Upper lobe of right lung (tissue), 1 donor: ENCODE measurements around the gene IFI27L1. TPM values are rescaled to one million over a fixed set of nuclear protein-coding genes. Genes with fewer than 3 reads are reported as not detected.

Experiments
- ATAC-seq: fragments of 200-7000 bp; cut with Tn5 transposase; one replicate; pipeline ENCODE4 v1.9.1; 2020; ENCODE audit warnings: mild to moderate bottlenecking, moderate library complexity
- DNase-seq: peaks from one replicate; pipeline ENCODE4 v3.0.0-alpha.2; 2020
- H3K27ac ChIP-seq: fragments of 200-600 bp; one replicate; pipeline ENCODE4 v1.8.0; 2022
- H3K27me3 ChIP-seq: fragments of 200-600 bp; one replicate; pipeline ENCODE4 v1.8.0; 2022; ENCODE audit warnings: mild to moderate bottlenecking
- H3K36me3 ChIP-seq: fragments of 200-600 bp; one replicate; pipeline ENCODE4 v1.8.0; 2022
- H3K4me1 ChIP-seq: fragments of 200-600 bp; one replicate; pipeline ENCODE4 v1.8.0; 2022
- H3K4me3 ChIP-seq: fragments of 200-600 bp; one replicate; pipeline ENCODE4 v1.8.0; 2022; ENCODE audit warnings: mild to moderate bottlenecking
- H3K9me3 ChIP-seq: fragments of 200-600 bp; one replicate; pipeline ENCODE4 v1.8.0; 2022
- intact Hi-C: fragments of 100-400 bp; cut with DNase I; formaldehyde crosslinking; loops from one replicate; pipeline ENCODE4 v1.11.0; 2022
- long read RNA-seq: library from polyadenylated mRNA; unstranded; transcript quantifications from one replicate; pipeline ENCODE4 v2.0.0, GENCODE V29; 2021
- total RNA-seq: library from RNA; stranded (reverse); fragmentation: NEBNext Ultra II Directional; extraction: Animal tissue kit (Norgen Biotek cat#: 25700); gene quantifications from one replicate; pipeline ENCODE4 v1.2.1, GENCODE V29; 2021
- TF ChIP-seq, protein P1 (sequence below): fragments of 200-600 bp; IDR thresholded peaks from one replicate; pipeline ENCODE4 v1.8.0; 2022; ENCODE audit warnings: antibody characterized with exemption
- donor health status: DM: no; HTN: yes; CAD: no; lungs with severe emphysema.

Gene IFI27L1, protein sequence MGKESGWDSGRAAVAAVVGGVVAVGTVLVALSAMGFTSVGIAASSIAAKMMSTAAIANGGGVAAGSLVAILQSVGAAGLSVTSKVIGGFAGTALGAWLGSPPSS
- total RNA-seq: 15.2 TPM
- long read RNA-seq, partial matches to known transcripts: 1 of 10 reads
- long read RNA-seq, other reads (novel, unspliced or antisense): 5 of 10 reads

DNA sequence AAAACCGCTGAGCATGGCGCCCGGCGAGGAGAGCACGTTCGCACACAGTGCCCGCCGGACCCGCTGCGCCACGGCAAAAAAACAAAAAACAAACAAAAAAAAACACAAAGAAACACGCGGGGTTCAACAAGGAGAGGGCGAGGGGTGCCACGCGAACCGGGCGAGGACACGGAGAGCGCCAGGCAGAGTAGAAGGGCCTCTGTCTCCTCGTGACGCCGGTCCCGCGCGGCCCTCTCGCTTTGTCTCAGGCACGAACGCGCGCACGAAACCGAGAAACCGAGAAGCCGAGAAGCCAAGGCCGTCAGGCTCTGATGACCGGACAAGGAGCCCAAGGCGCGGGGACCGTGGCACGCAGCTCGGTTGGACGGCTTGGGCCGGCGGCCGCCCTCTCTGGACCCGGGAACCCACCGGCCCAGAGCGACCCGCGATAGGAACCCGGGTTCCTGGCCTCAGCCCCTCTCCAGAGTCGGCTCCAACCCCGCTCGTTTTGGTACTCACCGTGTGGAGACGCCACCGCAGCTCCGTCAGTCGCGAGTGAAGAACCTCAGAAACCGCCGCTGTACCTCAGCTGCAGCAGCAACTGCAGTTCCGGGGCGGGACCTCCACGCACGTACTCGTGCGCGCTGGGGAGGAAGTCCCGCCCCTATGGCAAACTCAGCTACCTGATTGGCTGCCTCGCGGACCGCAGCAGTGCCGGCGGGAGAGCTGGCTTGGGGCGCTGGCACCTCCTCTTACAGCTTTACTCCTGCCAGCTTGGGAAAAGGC lies at the start of gene IFI27L1, which contains the start of gene DDX24:
IFI27L1 (plus strand) TSS at position 690 of the 765 bp plus-strand sequence. CDS start 15,628 bp downstream, outside the sequence.
DDX24 (minus strand) TSS at position 582 of the 765 bp plus-strand sequence. CDS start 1,460 bp downstream, outside the sequence.
- H3K4me3 ChIP-seq: peak within 1 kb of the TSS; percentile 84

DNA sequence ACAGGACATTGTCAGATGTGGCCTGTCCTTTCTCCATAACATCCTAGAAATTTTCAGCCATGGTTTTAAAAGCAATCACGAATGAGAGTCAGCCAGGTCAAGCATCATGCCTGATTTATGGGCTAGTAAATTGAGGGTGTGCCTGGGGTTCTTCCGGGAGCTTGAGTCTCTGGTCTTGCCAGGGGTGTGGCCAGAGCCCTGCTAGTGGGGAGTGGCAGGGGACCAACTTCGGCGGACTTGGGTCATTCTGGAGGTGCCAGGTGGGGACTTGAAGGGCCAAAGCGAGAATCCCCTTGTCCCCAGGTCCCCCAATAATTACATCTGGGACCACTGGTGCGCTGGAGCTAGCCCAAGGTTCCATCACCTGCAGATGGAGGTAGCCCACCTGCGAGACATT lies 49.2 kb upstream of the IFI27L1 start:
- H3K27me3 ChIP-seq: no peaks in the 10 kb centered on the region
- DNase-seq (no peak), ATAC-seq (no peak)
- intact Hi-C loops: no loop called here
- H3K36me3 ChIP-seq: no peaks in the 10 kb centered on the region
- H3K4me1 ChIP-seq: peaks cover 4% of the 10 kb centered on the region
- no peak overlapping the region for H3K27ac ChIP-seq
- no peak overlapping the region for H3K4me3 ChIP-seq
- TF ChIP-seq, protein P1, sequence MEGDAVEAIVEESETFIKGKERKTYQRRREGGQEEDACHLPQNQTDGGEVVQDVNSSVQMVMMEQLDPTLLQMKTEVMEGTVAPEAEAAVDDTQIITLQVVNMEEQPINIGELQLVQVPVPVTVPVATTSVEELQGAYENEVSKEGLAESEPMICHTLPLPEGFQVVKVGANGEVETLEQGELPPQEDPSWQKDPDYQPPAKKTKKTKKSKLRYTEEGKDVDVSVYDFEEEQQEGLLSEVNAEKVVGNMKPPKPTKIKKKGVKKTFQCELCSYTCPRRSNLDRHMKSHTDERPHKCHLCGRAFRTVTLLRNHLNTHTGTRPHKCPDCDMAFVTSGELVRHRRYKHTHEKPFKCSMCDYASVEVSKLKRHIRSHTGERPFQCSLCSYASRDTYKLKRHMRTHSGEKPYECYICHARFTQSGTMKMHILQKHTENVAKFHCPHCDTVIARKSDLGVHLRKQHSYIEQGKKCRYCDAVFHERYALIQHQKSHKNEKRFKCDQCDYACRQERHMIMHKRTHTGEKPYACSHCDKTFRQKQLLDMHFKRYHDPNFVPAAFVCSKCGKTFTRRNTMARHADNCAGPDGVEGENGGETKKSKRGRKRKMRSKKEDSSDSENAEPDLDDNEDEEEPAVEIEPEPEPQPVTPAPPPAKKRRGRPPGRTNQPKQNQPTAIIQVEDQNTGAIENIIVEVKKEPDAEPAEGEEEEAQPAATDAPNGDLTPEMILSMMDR: no peak
- H3K9me3 ChIP-seq: no peaks in the 10 kb centered on the region

More for the DNA sequence above, at the start of gene IFI27L1, which contains the start of gene DDX24:
- Histone ChIP-seq H3K27me3 (no peaks in the 10 kb centered on the region), H3K4me1 (peaks cover 48% of the 10 kb centered on the region), H3K36me3 (peaks cover 30% of the 10 kb centered on the region), H3K27ac (peak within 1 kb of the TSS; percentile 97), H3K9me3 (peaks cover under 1% of the 10 kb centered on the region)
- ATAC-seq: peak; percentile 100
- intact Hi-C loops: no loop called here
- DNase-seq: peak; percentile 98
- TF ChIP-seq, protein P1: no peak

DNA sequence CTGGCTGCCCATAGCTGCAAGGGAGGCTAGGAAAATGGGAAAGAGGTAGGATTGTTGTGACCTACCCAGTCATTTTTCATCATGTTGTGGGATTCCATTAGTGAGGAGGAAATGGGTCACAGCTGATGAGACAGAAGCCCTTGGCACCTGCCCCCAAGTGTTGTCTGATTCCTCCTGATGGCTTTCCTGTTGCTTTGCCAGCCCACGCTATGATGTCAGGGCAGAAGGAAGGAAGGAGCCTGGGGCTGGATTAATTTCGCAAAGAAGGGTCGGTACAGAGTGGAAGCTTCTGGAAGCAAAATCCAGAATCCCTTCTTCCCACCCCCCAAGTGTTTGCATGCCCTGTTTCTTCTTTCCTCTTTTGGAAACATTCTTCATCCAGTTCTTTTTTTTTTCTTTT lies 46.2 kb upstream of the IFI27L1 start:
- intact Hi-C loops: no loop called here
- Histone ChIP-seq H3K27ac (no peak overlapping the region), H3K4me1 (no peaks in the 10 kb centered on the region), H3K4me3 (no peak overlapping the region), H3K27me3 (no peaks in the 10 kb centered on the region), H3K36me3 (no peaks in the 10 kb centered on the region), H3K9me3 (no peaks in the 10 kb centered on the region)
- ATAC-seq (no peak), DNase-seq (no peak)
- TF ChIP-seq, protein P1: no peak

DNA sequence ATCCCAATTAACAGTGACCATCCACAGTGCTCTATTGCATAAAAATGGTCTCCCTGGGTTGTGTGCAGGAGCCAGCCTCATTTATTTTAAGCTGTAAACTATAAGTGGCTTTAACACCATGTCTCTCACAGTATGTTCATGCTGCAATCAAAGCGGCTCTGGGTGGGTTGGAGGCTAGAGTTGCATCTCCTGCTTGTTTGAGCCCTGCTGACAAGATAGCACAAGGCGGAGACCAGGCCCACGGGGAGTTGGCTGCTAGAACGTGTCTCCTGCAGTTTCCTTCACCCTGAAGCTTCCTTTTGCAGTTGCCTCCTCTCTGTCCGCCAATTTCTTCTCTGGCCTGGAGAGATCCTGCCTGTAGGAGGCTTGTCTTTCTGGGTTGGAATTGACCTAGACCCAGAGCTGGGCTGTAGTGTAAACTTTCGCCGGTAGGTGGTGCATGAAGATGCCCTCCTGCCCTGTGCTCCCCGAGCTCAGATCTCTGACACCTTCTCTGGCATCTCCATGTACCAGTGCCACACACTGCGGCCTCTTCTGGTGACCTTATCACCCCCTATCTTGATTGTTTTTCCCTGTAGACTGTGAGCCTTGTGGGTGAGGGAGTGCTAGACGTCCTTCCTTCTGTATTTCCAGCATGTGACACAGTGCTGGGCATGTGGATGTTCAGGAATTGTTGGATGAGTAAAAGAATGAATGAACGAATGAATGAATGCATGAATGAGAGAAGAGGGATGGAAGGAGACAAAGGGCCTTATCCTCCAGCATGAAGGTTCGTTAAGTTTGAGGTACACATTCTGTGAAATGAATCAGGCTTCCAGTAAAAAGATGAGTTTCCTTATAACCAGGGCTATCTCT lies 44.6 kb upstream of the IFI27L1 start:
- H3K9me3 ChIP-seq: no peaks in the 10 kb centered on the region
- intact Hi-C loops: no loop called here

DNA sequence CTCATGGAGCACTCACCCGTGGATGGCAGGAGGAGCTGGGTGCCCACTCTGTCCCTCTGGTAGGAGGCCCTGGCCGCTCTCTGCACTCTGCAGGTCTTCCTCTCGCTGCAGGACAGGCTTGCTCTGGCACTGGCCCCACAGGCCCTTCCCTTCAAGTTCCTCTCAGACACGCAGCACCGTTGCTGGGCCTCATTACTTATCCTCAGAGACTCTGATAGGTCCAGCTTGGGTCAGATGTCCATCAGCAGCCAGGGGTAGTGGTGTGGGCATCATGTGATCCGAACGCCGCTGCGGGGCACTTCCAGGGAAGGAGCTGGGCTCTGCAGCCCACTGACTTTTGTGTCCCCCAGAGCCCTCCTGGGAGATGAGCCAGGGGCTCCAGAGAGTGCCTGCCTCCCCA lies 43.2 kb upstream of the IFI27L1 start:
- DNase-seq: peak; percentile 51
- intact Hi-C loops: no loop called here

More for the DNA sequence above, 44.6 kb upstream of the IFI27L1 start:
- Histone ChIP-seq H3K27ac (no peak overlapping the region), H3K36me3 (no peaks in the 10 kb centered on the region), H3K4me3 (no peak overlapping the region), H3K4me1 (peaks cover under 1% of the 10 kb centered on the region), H3K27me3 (no peaks in the 10 kb centered on the region)
- DNase-seq (peak; percentile 75), ATAC-seq (peak; percentile 92)
- TF ChIP-seq, protein P1: peak; percentile 86

More for the DNA sequence above, 43.2 kb upstream of the IFI27L1 start:
- Histone ChIP-seq H3K9me3 (no peaks in the 10 kb centered on the region), H3K27me3 (no peaks in the 10 kb centered on the region), H3K27ac (no peak overlapping the region), H3K36me3 (no peaks in the 10 kb centered on the region), H3K4me3 (no peak overlapping the region), H3K4me1 (peaks cover 13% of the 10 kb centered on the region)
- no peak for ATAC-seq
- TF ChIP-seq, protein P1: no peak
